Measurements from ENCODE around the gene CENPH.
"Not testable (repeated sequence)": the region's sequence is repeated elsewhere in the genome, so short reads cannot be mapped to it uniquely, and the experiment has no call there.

The CENPH gene

GRCh38 chr5:69167493-69167855 is 21.9 kb upstream of the CENPH start:
- Histone ChIP-seq H3K27me3 (ENCODE audit: control insufficient read depth, insufficient read depth, low read length) (no peaks in the 10 kb centered on the region), H3K27ac (ENCODE audit: low read length) (peak overlapping the region; percentile 85), H3K4me3 (ENCODE audit: low read length) (peak overlapping the region; percentile 82), H3K36me3 (ENCODE audit: control insufficient read depth, low read depth, low read length) (peaks cover 42% of the 10 kb centered on the region), H3K4me1 (ENCODE audit: control insufficient read depth, low read depth, low read length) (peaks cover 14% of the 10 kb centered on the region), H3K9ac (ENCODE audit: low read length) (peak overlapping the region; percentile 91), H3K9me3 (ENCODE audit: control insufficient read depth, low read depth, low read length) (no peaks in the 10 kb centered on the region)

GRCh38 chr5:69167929-69168328 is 21.5 kb upstream of the CENPH start:
- Histone ChIP-seq H3K9me3 (ENCODE audit: control insufficient read depth, low read depth, low read length) (no peaks in the 10 kb centered on the region), H3K27ac (ENCODE audit: low read length) (peak overlapping the region; percentile 85), H3K36me3 (ENCODE audit: control insufficient read depth, low read depth, low read length) (peaks cover 46% of the 10 kb centered on the region), H3K4me3 (ENCODE audit: low read length) (peak overlapping the region; percentile 82), H3K4me1 (ENCODE audit: control insufficient read depth, low read depth, low read length) (peaks cover 14% of the 10 kb centered on the region), H3K27me3 (ENCODE audit: control insufficient read depth, insufficient read depth, low read length) (no peaks in the 10 kb centered on the region), H3K9ac (ENCODE audit: low read length) (peak overlapping the region; percentile 91)

- Histone ChIP-seq H3K27ac (ENCODE audit: low read length) (no peak overlapping the region), H3K4me3 (ENCODE audit: low read length) (no peak overlapping the region), H3K27me3 (ENCODE audit: control insufficient read depth, insufficient read depth, low read length) (no peaks in the 10 kb centered on the region), H3K9me3 (ENCODE audit: control insufficient read depth, low read depth, low read length) (no peaks in the 10 kb centered on the region), H3K9ac (ENCODE audit: low read length) (no peak overlapping the region), H3K4me1 (ENCODE audit: control insufficient read depth, low read depth, low read length) (peaks cover 14% of the 10 kb centered on the region), H3K36me3 (ENCODE audit: control insufficient read depth, low read depth, low read length) (peaks cover 72% of the 10 kb centered on the region)
Measured at GRCh38 chr5:69170495-69170894, 18.9 kb upstream of the CENPH start.

GRCh38 chr5:69170969-69171368 is 18.4 kb upstream of the CENPH start:
- Histone ChIP-seq H3K4me1 (ENCODE audit: control insufficient read depth, low read depth, low read length) (peaks cover 14% of the 10 kb centered on the region), H3K9ac (ENCODE audit: low read length) (no peak overlapping the region), H3K36me3 (ENCODE audit: control insufficient read depth, low read depth, low read length) (peaks cover 76% of the 10 kb centered on the region), H3K27ac (ENCODE audit: low read length) (no peak overlapping the region), H3K4me3 (ENCODE audit: low read length) (no peak overlapping the region), H3K27me3 (ENCODE audit: control insufficient read depth, insufficient read depth, low read length) (no peaks in the 10 kb centered on the region), H3K9me3 (ENCODE audit: control insufficient read depth, low read depth, low read length) (no peaks in the 10 kb centered on the region)

GRCh38 chr5:69181659-69182293 is 7.6 kb upstream of the CENPH start:
- H3K9ac ChIP-seq (ENCODE audit: low read length); H3K27ac ChIP-seq (ENCODE audit: low read length); H3K27me3 ChIP-seq (ENCODE audit: control insufficient read depth, insufficient read depth, low read length); H3K4me3 ChIP-seq (ENCODE audit: low read length); H3K9me3 ChIP-seq (ENCODE audit: control insufficient read depth, low read depth, low read length); H3K4me1 ChIP-seq (ENCODE audit: control insufficient read depth, low read depth, low read length): not testable (repeated sequence)
- H3K36me3 ChIP-seq (ENCODE audit: control insufficient read depth, low read depth, low read length), result peaks cover 18% of the 10 kb centered on the region

GRCh38 chr5:69184621-69185020 is 4.8 kb upstream of the CENPH start:
- H3K36me3 ChIP-seq (ENCODE audit: control insufficient read depth, low read depth, low read length), result no peaks in the 10 kb centered on the region
- H3K9me3 ChIP-seq (ENCODE audit: control insufficient read depth, low read depth, low read length), result no peaks in the 10 kb centered on the region
- H3K27me3 ChIP-seq (ENCODE audit: control insufficient read depth, insufficient read depth, low read length), result no peaks in the 10 kb centered on the region
- no peak overlapping the region for H3K27ac ChIP-seq (ENCODE audit: low read length)
- peaks cover 5% of the 10 kb centered on the region for H3K4me1 ChIP-seq (ENCODE audit: control insufficient read depth, low read depth, low read length)
- H3K4me3 ChIP-seq (ENCODE audit: low read length), result no peak overlapping the region
- no peak overlapping the region for H3K9ac ChIP-seq (ENCODE audit: low read length)

GRCh38 chr5:69187342-69187741 is 2.0 kb upstream of the CENPH start:
- H3K27me3 ChIP-seq (ENCODE audit: control insufficient read depth, insufficient read depth, low read length), result no peaks in the 10 kb centered on the region
- peaks cover 6% of the 10 kb centered on the region for H3K36me3 ChIP-seq (ENCODE audit: control insufficient read depth, low read depth, low read length)
- H3K9ac ChIP-seq (ENCODE audit: low read length), result no peak overlapping the region
- no peak overlapping the region for H3K27ac ChIP-seq (ENCODE audit: low read length)
- H3K4me1 ChIP-seq (ENCODE audit: control insufficient read depth, low read depth, low read length), result peaks cover 5% of the 10 kb centered on the region
- H3K9me3 ChIP-seq (ENCODE audit: control insufficient read depth, low read depth, low read length), result no peaks in the 10 kb centered on the region
- H3K4me3 ChIP-seq (ENCODE audit: low read length), result no peak overlapping the region

- Histone ChIP-seq H3K27ac (ENCODE audit: low read length) (peak overlapping the region; percentile 90), H3K4me1 (ENCODE audit: control insufficient read depth, low read depth, low read length) (peaks cover 5% of the 10 kb centered on the region), H3K4me3 (ENCODE audit: low read length) (peak overlapping the region; percentile 82), H3K36me3 (ENCODE audit: control insufficient read depth, low read depth, low read length) (peaks cover 15% of the 10 kb centered on the region), H3K27me3 (ENCODE audit: control insufficient read depth, insufficient read depth, low read length) (no peaks in the 10 kb centered on the region), H3K9ac (ENCODE audit: low read length) (peak overlapping the region; percentile 94), H3K9me3 (ENCODE audit: control insufficient read depth, low read depth, low read length) (no peaks in the 10 kb centered on the region)
Measured at GRCh38 chr5:69188811-69189161, 597 bp upstream of the CENPH start.

GRCh38 chr5:69202497-69202896 is 13.1 kb downstream of the CENPH start:
- Histone ChIP-seq H3K27ac (ENCODE audit: low read length) (no peak overlapping the region), H3K4me3 (ENCODE audit: low read length) (no peak overlapping the region), H3K27me3 (ENCODE audit: control insufficient read depth, insufficient read depth, low read length) (no peaks in the 10 kb centered on the region), H3K36me3 (ENCODE audit: control insufficient read depth, low read depth, low read length) (peaks cover 48% of the 10 kb centered on the region), H3K9me3 (ENCODE audit: control insufficient read depth, low read depth, low read length) (no peaks in the 10 kb centered on the region), H3K9ac (ENCODE audit: low read length) (no peak overlapping the region), H3K4me1 (ENCODE audit: control insufficient read depth, low read depth, low read length) (no peaks in the 10 kb centered on the region)

GRCh38 chr5:69206528-69207190 is 17.3 kb downstream of the CENPH start:
- no peaks in the 10 kb centered on the region for H3K9me3 ChIP-seq (ENCODE audit: control insufficient read depth, low read depth, low read length)
- no peaks in the 10 kb centered on the region for H3K4me1 ChIP-seq (ENCODE audit: control insufficient read depth, low read depth, low read length)
- no peak overlapping the region for H3K27ac ChIP-seq (ENCODE audit: low read length)
- no peaks in the 10 kb centered on the region for H3K27me3 ChIP-seq (ENCODE audit: control insufficient read depth, insufficient read depth, low read length)
- peaks cover 50% of the 10 kb centered on the region for H3K36me3 ChIP-seq (ENCODE audit: control insufficient read depth, low read depth, low read length)
- no peak overlapping the region for H3K4me3 ChIP-seq (ENCODE audit: low read length)
- H3K9ac ChIP-seq (ENCODE audit: low read length), result no peak overlapping the region

- peaks cover 32% of the 10 kb centered on the region for H3K36me3 ChIP-seq (ENCODE audit: control insufficient read depth, low read depth, low read length)
- no peaks in the 10 kb centered on the region for H3K9me3 ChIP-seq (ENCODE audit: control insufficient read depth, low read depth, low read length)
- H3K27ac ChIP-seq (ENCODE audit: low read length), result no peak overlapping the region
- no peaks in the 10 kb centered on the region for H3K27me3 ChIP-seq (ENCODE audit: control insufficient read depth, insufficient read depth, low read length)
- no peak overlapping the region for H3K9ac ChIP-seq (ENCODE audit: low read length)
- H3K4me3 ChIP-seq (ENCODE audit: low read length), result no peak overlapping the region
- H3K4me1 ChIP-seq (ENCODE audit: control insufficient read depth, low read depth, low read length), result no peaks in the 10 kb centered on the region
Measured at GRCh38 chr5:69209602-69210001, 20.2 kb downstream of the CENPH start.

- Histone ChIP-seq H3K4me1 (ENCODE audit: control insufficient read depth, low read depth, low read length) (no peaks in the 10 kb centered on the region), H3K9me3 (ENCODE audit: control insufficient read depth, low read depth, low read length) (no peaks in the 10 kb centered on the region), H3K27ac (ENCODE audit: low read length) (no peak overlapping the region), H3K9ac (ENCODE audit: low read length) (no peak overlapping the region), H3K27me3 (ENCODE audit: control insufficient read depth, insufficient read depth, low read length) (no peaks in the 10 kb centered on the region), H3K36me3 (ENCODE audit: control insufficient read depth, low read depth, low read length) (peaks cover 30% of the 10 kb centered on the region), H3K4me3 (ENCODE audit: low read length) (no peak overlapping the region)
Measured at GRCh38 chr5:69211200-69211599, 21.8 kb downstream of the CENPH start.
